ENCODE results near the gene PPP2R2B. TPM values are rescaled to one million over a fixed set of nuclear protein-coding genes. Genes with fewer than 3 reads are reported as not detected.

The PPP2R2B gene
- total RNA-seq, 1 experiment from 2014 or later: 0.04 TPM

- Histone ChIP-seq H3K36me3 (no peaks in the 10 kb centered on the region), H3K4me3 (no peak overlapping the region), H3K4me1 (no peaks in the 10 kb centered on the region), H3K27me3 (0 out of 2 replicates have a peak, but pooled peaks cover 4% of the 10 kb centered on the region), H3K9me3 (replicated peaks) (no peaks in the 10 kb centered on the region), H3K27ac (no peak overlapping the region)
- DNase-seq: no peak
Observed at GRCh38 chr5:146682899-146683532, 195.5 kb downstream of the PPP2R2B start.

DNA sequence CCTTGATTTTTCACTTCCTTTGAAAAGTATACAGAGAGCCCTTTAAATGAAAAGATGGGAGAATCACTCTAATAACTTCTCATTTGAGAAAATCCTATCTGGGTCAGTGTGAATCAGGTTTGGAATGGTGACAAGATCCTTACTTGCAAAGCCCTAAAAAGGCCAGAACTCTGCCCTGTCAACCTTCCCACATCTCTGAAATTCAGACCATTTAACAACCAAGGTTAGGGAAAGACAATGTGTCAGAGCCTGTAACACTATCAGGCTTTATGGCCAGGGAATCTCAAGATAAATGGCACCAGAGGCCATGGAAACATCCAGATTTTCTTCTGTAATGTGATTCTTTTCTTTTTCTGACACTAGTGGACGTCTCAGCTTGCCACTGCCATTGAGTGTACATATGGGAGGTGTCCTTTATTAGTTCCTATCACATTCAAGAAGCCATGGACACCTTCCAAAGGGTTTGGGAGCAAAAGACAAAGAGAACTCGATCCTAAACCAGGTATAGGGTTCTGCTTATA, 196.9 kb downstream of the PPP2R2B start:
- Histone ChIP-seq H3K27ac (no peak overlapping the region), H3K4me1 (no peaks in the 10 kb centered on the region), H3K4me3 (no peak overlapping the region), H3K36me3 (no peaks in the 10 kb centered on the region), H3K9me3 (replicated peaks) (no peaks in the 10 kb centered on the region), H3K27me3 (0 out of 2 replicates have a peak, but pooled peaks cover 4% of the 10 kb centered on the region)
- no peak for DNase-seq

GRCh38 chr5:146680846-146681584, 197.5 kb downstream of the PPP2R2B start:
- Histone ChIP-seq H3K9me3 (replicated peaks) (no peaks in the 10 kb centered on the region), H3K27me3 (0 out of 2 replicates have a peak, but pooled peaks cover 4% of the 10 kb centered on the region), H3K27ac (no peak overlapping the region), H3K4me3 (no peak overlapping the region), H3K4me1 (no peaks in the 10 kb centered on the region), H3K36me3 (no peaks in the 10 kb centered on the region)
- DNase-seq: no peak

DNA sequence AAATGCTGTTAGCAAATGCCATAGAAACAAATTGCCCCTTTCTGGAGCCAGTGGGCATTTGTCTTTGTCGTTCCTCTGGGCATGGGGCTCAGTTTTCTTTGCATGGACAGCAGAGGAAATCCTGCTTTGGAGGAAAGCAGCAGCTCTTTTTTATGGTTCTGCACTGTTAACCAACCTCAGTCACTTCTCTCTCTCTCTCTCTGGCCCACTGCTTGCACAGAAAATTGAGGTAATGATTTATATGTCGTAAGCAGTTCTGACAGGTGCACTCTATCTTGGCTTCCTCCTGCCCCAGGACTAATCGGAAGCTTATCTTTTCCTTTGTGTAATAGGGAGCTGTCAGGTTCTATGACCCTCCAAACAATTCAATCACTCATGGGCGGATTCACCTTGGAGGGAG, 202.9 kb downstream of the PPP2R2B start:
- Histone ChIP-seq H3K27ac (no peak overlapping the region), H3K27me3 (no peaks in the 10 kb centered on the region), H3K4me3 (no peak overlapping the region), H3K4me1 (no peaks in the 10 kb centered on the region), H3K9me3 (replicated peaks) (no peaks in the 10 kb centered on the region), H3K36me3 (no peaks in the 10 kb centered on the region)
- no peak for DNase-seq

GRCh38 chr5:146672866-146673265, 205.7 kb downstream of the PPP2R2B start:
- Histone ChIP-seq H3K27me3 (no peaks in the 10 kb centered on the region), H3K27ac (no peak overlapping the region), H3K36me3 (no peaks in the 10 kb centered on the region), H3K9me3 (replicated peaks) (no peaks in the 10 kb centered on the region), H3K4me1 (no peaks in the 10 kb centered on the region), H3K4me3 (no peak overlapping the region)
- DNase-seq: no peak

GRCh38 chr5:146671561-146672295, 206.8 kb downstream of the PPP2R2B start:
- Histone ChIP-seq H3K27me3 (no peaks in the 10 kb centered on the region), H3K27ac (no peak overlapping the region), H3K36me3 (no peaks in the 10 kb centered on the region), H3K9me3 (replicated peaks) (no peaks in the 10 kb centered on the region), H3K4me1 (no peaks in the 10 kb centered on the region), H3K4me3 (no peak overlapping the region)
- no peak for DNase-seq

GRCh38 chr5:146669656-146670055, 208.9 kb downstream of the PPP2R2B start:
- Histone ChIP-seq H3K36me3 (no peaks in the 10 kb centered on the region), H3K9me3 (replicated peaks) (no peaks in the 10 kb centered on the region), H3K4me1 (no peaks in the 10 kb centered on the region), H3K27ac (no peak overlapping the region), H3K4me3 (no peak overlapping the region), H3K27me3 (no peaks in the 10 kb centered on the region)
- no peak for DNase-seq

DNA sequence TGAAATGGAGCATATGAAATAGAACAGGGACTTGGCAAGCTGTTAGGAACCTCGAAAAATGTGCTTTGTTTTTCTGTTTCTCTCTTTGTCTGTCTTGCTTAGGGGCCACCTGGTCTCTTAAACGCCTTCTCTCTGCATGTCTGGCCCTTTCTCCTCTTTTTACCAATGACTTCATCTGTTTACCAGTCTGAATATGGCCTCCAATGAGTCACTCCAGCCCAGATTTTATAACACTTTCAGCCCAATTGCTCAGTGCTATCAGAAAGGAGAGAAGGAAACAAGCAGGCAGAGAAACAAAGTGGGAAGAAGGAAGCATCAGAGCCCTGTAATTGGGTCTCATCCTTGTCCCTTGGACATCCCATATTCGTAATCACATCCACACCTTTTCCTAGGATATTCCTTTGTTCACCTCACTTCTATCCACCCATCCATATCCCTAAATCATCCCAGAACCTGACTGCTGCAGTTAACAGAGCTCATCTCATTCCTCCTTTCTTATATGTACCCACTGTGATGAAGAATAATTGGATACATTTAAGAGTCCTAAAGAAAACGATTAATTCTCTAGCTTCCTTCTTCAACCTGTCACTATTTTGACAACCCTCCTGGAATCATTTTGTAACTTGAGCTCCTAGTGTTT, 210.8 kb downstream of the PPP2R2B start:
- DNase-seq: no peak
- Histone ChIP-seq H3K36me3 (no peaks in the 10 kb centered on the region), H3K4me3 (no peak overlapping the region), H3K4me1 (no peaks in the 10 kb centered on the region), H3K9me3 (replicated peaks) (no peaks in the 10 kb centered on the region), H3K27ac (no peak overlapping the region), H3K27me3 (no peaks in the 10 kb centered on the region)

DNA sequence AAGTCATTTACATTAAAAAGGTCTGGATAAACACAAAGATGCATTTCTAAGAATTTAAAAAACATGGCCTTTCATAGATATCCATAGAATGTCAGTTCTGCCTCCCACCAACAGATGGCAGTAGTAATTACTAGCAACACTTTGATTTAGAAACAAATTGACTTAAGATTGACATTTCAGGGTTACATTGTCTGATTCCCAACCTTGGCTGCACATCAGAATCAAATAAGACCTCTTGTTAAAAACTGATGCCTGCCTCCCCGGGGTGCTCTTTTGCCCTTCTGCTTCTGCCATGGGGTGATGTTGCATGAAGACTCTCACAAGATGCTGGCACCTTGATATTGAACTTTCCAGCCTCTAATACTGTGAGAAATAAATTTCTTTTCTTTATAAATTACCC, 216.3 kb downstream of the PPP2R2B start:
- no peak overlapping the region for H3K4me3 ChIP-seq
- peak in 1 of 2 experiments; percentile 51 for DNase-seq
- no peaks in the 10 kb centered on the region for H3K27me3 ChIP-seq
- H3K27ac ChIP-seq: no peak overlapping the region
- no peaks in the 10 kb centered on the region for H3K9me3 ChIP-seq (replicated peaks)
- H3K36me3 ChIP-seq: no peaks in the 10 kb centered on the region
- no peaks in the 10 kb centered on the region for H3K4me1 ChIP-seq

DNA sequence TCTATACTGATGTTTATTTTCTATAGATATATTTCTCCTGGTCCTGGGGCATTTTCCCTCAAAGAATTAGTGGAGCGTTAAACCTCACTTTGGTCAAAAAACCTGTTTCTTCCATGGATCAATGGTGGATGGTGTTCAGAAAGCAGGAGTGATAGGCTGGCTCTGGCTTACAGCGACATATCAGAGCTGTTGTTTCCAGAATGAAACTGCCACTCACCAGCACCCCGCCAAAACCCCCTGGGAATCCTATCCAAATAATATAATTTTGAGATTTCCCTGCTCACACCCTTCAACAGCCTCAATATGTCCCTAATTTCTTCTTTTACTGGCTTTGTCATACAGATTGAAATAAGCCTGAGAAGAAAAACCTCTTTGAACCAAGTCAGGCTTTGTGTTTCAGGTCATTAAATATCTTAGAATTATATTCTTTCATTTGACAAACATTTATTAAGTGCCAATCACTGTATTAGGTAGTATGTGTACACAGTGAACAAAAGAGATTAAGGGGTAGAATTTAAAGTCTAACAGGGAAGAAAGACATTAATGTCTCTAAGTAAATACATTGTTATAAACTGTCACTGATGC, 218.1 kb downstream of the PPP2R2B start:
- H3K9me3 ChIP-seq (replicated peaks): no peaks in the 10 kb centered on the region
- DNase-seq: no peak
- no peaks in the 10 kb centered on the region for H3K27me3 ChIP-seq
- H3K4me1 ChIP-seq: no peaks in the 10 kb centered on the region
- H3K36me3 ChIP-seq: no peaks in the 10 kb centered on the region
- no peak overlapping the region for H3K4me3 ChIP-seq
- H3K27ac ChIP-seq: no peak overlapping the region

- Histone ChIP-seq H3K27ac (no peak overlapping the region), H3K4me1 (no peaks in the 10 kb centered on the region), H3K27me3 (no peaks in the 10 kb centered on the region), H3K4me3 (no peak overlapping the region), H3K9me3 (replicated peaks) (no peaks in the 10 kb centered on the region), H3K36me3 (no peaks in the 10 kb centered on the region)
- DNase-seq: no peak
Observed at GRCh38 chr5:146659961-146660360, 218.6 kb downstream of the PPP2R2B start.

DNA sequence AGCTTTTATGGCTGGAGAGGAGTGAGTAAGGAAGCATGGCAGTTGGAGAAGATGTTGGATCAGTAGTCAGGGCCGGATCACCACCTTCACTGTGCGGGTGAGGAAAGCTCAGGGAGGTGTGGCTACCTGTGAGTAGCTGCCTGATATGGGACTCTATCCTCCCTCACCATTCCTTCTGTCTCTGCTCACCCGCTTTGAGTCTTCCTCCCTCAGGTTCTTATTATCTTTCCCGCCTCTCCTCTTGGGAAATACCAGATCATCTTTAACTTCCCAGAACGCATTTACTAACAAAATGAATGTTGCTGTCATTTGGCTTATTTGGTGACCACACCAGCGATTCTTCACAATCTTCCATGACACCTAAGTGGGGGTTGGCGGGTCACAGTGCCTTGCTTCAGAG, 221.9 kb downstream of the PPP2R2B start:
- H3K36me3 ChIP-seq: no peaks in the 10 kb centered on the region
- no peaks in the 10 kb centered on the region for H3K9me3 ChIP-seq (replicated peaks)
- no peaks in the 10 kb centered on the region for H3K4me1 ChIP-seq
- H3K27ac ChIP-seq: no peak overlapping the region
- H3K4me3 ChIP-seq: no peak overlapping the region
- no peak for DNase-seq
- 0 out of 2 replicates have a peak, but pooled peaks cover 11% of the 10 kb centered on the region for H3K27me3 ChIP-seq

GRCh38 chr5:146653560-146653959, 225.0 kb downstream of the PPP2R2B start:
- no peak overlapping the region for H3K4me3 ChIP-seq
- H3K27ac ChIP-seq: no peak overlapping the region
- H3K27me3 ChIP-seq: peaks cover 21% of the 10 kb centered on the region; the same call in 1 of the 2 replicates
- H3K36me3 ChIP-seq: no peaks in the 10 kb centered on the region
- H3K4me1 ChIP-seq: no peaks in the 10 kb centered on the region
- H3K9me3 ChIP-seq (replicated peaks): no peaks in the 10 kb centered on the region
- no peak for DNase-seq

GRCh38 chr5:146652547-146652946, 226.0 kb downstream of the PPP2R2B start:
- H3K27ac ChIP-seq: no peak overlapping the region
- no peaks in the 10 kb centered on the region for H3K9me3 ChIP-seq (replicated peaks)
- H3K36me3 ChIP-seq: no peaks in the 10 kb centered on the region
- peaks cover 21% of the 10 kb centered on the region; the same call in 1 of the 2 replicates for H3K27me3 ChIP-seq
- no peak overlapping the region for H3K4me3 ChIP-seq
- no peaks in the 10 kb centered on the region for H3K4me1 ChIP-seq
- no peak for DNase-seq
